GM19467 (cell line): ENCODE results near the gene SH2D4B.
A peak's percentile ranks its signal among the peaks of the same experiment; 100 is the strongest.

ENCODE experiments used
- ATAC-seq: cut with Tn5 transposase; IDR thresholded peaks from one replicate; pipeline ENCODE4 v1.9.1; 2021; ENCODE audit warnings: mild to moderate bottlenecking, moderate library complexity; ENCODE audit not compliant: unreplicated experiment

The SH2D4B gene

GRCh38 chr10:80622153-80622552, 84.5 kb downstream of the SH2D4B start:
- no peak for ATAC-seq

- no peak for ATAC-seq
These were observed 92.6 kb downstream of the SH2D4B start for GRCh38 chr10:80630324-80630723.

- ATAC-seq, result no peak
These were observed 95.0 kb downstream of the SH2D4B start for GRCh38 chr10:80632742-80633141.

GRCh38 chr10:80633383-80633860, 95.7 kb downstream of the SH2D4B start:
- ATAC-seq, result no peak

GRCh38 chr10:80633910-80634309, 96.2 kb downstream of the SH2D4B start:
- ATAC-seq, result no peak

GRCh38 chr10:80642661-80643060, 105.0 kb downstream of the SH2D4B start:
- ATAC-seq, result no peak

- ATAC-seq, result no peak
These were observed 108.7 kb downstream of the SH2D4B start for GRCh38 chr10:80646366-80646765.

- no peak for ATAC-seq
These were observed 109.6 kb downstream of the SH2D4B start for GRCh38 chr10:80647173-80647833.

GRCh38 chr10:80648106-80648505, 110.4 kb downstream of the SH2D4B start:
- ATAC-seq, result no peak

- no peak for ATAC-seq
These were observed 111.5 kb downstream of the SH2D4B start for GRCh38 chr10:80649183-80649582.

- ATAC-seq, result no peak
These were observed 118.2 kb downstream of the SH2D4B start for GRCh38 chr10:80655898-80656297.

- ATAC-seq, result no peak
These were observed 120.4 kb downstream of the SH2D4B start for GRCh38 chr10:80658068-80658467.

GRCh38 chr10:80659289-80659688, 121.6 kb downstream of the SH2D4B start:
- ATAC-seq, result no peak

GRCh38 chr10:80660266-80660665, 122.6 kb downstream of the SH2D4B start:
- ATAC-seq, result no peak

GRCh38 chr10:80660736-80661135, 123.0 kb downstream of the SH2D4B start:
- ATAC-seq, result no peak

- ATAC-seq, result no peak
These were observed 123.8 kb downstream of the SH2D4B start for GRCh38 chr10:80661526-80661925.

GRCh38 chr10:80662429-80663261, 124.9 kb downstream of the SH2D4B start:
- ATAC-seq, result peak; percentile 66

GRCh38 chr10:80664071-80664680, 126.5 kb downstream of the SH2D4B start:
- peak; percentile 51 for ATAC-seq

- ATAC-seq, result no peak
These were observed 131.8 kb downstream of the SH2D4B start for GRCh38 chr10:80669485-80669884.

- ATAC-seq, result no peak
These were observed 133.1 kb downstream of the SH2D4B start for GRCh38 chr10:80670774-80671173.

- ATAC-seq, result no peak
These were observed 134.1 kb downstream of the SH2D4B start for GRCh38 chr10:80671847-80672246.

GRCh38 chr10:80672613-80673012, 134.9 kb downstream of the SH2D4B start:
- ATAC-seq, result no peak
